T-helper 17 cell (primary cell): ENCODE measurements around the gene ATP13A1. TPM values are rescaled to one million over a fixed set of nuclear protein-coding genes. Genes with fewer than 3 reads are reported as not detected.

ENCODE experiments used
- ATAC-seq: fragments of 150-1000 bp; cut with Tn5 transposase; 2 replicates; pipeline ENCODE4 v1.10.0; 2021; ENCODE audit warnings: mild to moderate bottlenecking, moderate library complexity
- DNase-seq, 3 donors: peaks; one replicate each; pipeline versions ENCODE4 v3.0.0 to v3.0.0-alpha.2; 2020 to 2021
- H3K9me3 ChIP-seq: one replicate; pipeline ENCODE4 v1.7.0; 2013; ENCODE audit warnings: low read length, mild to moderate bottlenecking; ENCODE audit not compliant: control insufficient read depth, poor library complexity, severe bottlenecking
- H3K27ac Mint-ChIP-seq: one replicate; pipeline ENCODE4 v1.8.0; 2022; ENCODE audit warnings: mild to moderate bottlenecking, moderate library complexity, mixed read lengths
- H3K27me3 Mint-ChIP-seq: one replicate; pipeline ENCODE4 v1.8.0; 2022; ENCODE audit warnings: mixed read lengths
- H3K36me3 Mint-ChIP-seq: one replicate; pipeline ENCODE4 v1.8.0; 2022; ENCODE audit warnings: low read depth, mixed read lengths
- H3K4me1 Mint-ChIP-seq: one replicate; pipeline ENCODE4 v1.8.0; 2022; ENCODE audit warnings: mild to moderate bottlenecking, mixed read lengths
- H3K4me3 Mint-ChIP-seq: one replicate; pipeline ENCODE4 v1.8.0; 2022; ENCODE audit warnings: mild to moderate bottlenecking, moderate library complexity, mixed read lengths
- total RNA-seq, 4 donors: library from RNA in 2 of 4; stranded (reverse) in 2 of 4; gene quantifications; one replicate each; pipeline ENCODE4 v1.2.3 and lab custom pipeline; 2022 to 2026

ATP13A1 gene
- total RNA-seq, 2 donors from 2014 or later = 91.4 to 98.8 TPM

DNA sequence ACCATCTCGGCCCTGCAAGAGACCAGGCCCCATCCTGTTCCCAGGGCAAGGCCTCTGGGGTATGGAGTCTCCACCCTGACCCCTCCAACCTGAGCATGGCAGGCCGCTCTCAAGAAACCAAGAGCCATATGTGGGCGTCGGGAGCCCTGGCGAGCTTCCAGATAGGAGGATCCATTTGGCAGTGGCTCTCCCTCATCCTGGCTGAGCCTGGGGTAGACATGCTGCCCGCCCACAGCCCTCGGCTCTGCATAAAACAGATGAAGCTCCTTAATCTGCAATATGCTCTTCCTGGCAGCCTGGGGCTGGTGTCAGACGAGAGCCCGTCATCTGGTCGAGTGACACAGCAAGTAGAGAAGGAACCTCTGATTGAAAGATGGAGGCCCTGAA is 6.1 kb downstream of the ATP13A1 start:
- H3K27me3 Mint-ChIP-seq = no peaks in the 10 kb centered on the region
- no peak for DNase-seq
- H3K4me1 Mint-ChIP-seq = peaks cover 26% of the 10 kb centered on the region
- no peak for ATAC-seq
- no peak overlapping the region for H3K27ac Mint-ChIP-seq
- peaks cover 13% of the 10 kb centered on the region for H3K36me3 Mint-ChIP-seq
- H3K4me3 Mint-ChIP-seq = no peak overlapping the region
- no peaks in the 10 kb centered on the region for H3K9me3 ChIP-seq

DNA sequence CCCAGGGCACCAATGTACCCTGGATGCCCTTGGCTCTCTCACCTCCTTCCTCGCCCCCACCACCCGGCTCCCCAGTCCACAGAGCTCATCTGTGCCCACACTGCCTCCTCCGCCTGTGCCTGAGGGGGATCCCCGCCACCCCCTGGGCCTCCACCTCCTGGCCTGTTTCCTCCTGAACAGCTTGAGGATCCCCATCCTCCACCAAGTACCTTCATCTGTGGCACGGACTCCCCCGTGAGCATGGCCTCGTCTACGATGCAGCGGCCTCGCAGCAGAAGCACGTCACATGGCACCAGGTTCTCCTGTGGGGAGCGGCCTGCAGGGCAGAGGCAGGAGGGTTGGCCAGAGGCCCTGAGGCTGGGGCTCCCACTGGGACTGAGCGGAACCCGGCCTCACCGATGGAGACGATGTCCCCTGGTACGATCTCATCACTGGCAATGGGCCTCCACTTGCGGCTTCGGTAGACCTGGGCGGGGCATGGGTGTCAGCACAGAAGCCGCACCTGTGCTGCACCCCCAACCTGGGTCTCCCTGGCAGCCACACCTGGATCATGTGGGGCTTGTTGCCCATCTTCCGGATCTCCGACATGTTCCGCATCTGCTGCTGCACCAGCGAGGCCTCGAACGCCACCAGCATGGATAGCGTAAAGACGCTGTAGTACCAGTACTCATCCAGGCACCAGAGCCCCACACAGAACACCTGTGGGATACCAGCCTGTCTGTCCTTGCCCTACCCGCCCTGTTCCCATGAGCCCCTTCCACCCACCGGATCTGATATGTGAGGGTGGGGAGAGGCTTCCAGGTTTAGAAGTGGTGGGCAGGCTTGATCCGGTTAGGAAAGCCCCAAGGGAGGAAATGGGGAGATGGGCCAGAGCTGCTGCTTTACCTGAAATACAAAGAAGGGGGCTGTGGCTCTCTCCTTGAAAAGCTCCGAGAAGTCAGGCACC is 6.8 kb downstream of the ATP13A1 start:
- Mint-ChIP-seq H3K4me3 (no peak overlapping the region), H3K36me3 (peaks cover 13% of the 10 kb centered on the region), H3K27ac (no peak overlapping the region)

DNA sequence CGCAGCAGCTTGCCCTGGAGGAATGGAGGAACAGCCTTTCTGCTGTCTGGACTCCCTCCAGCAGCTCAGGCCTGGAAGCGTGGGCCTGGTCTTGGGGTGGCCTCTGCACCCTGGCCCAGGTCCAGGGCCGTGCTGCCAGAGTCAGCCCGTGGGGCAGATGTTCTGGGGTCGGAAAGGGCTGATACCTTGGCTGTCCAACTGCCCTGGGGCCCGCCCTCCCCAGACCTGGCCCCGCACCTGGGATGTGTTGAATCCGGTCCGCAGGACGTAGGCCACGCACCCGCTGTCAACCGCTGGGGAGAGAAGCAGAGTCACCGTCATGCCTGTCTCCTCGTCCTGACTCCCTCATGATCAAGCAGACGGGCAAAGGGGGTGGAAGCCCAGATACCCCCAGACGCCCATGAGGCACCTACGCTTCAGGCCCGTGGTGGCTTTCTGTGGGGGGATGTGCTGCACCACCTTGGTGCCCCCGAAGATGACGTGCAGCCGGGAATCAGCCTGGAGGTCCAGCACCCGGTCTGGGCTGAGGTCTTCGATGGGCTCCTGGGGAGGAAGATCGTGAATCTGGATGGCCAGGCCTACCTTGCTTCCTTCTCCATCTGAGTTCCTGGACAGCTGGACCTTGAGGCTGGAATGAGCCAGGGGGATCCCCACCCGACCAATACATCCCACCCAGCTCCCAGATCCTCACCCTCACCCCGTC is 7.7 kb downstream of the ATP13A1 start:
- no peak overlapping the region for H3K27ac Mint-ChIP-seq
- DNase-seq = no peak
- no peak for ATAC-seq

More for the DNA sequence above, 6.8 kb downstream of the ATP13A1 start:
- no peak for ATAC-seq
- Mint-ChIP-seq H3K4me1 (peaks cover 21% of the 10 kb centered on the region), H3K27me3 (no peaks in the 10 kb centered on the region)
- no peak for DNase-seq
- no peaks in the 10 kb centered on the region for H3K9me3 ChIP-seq

DNA sequence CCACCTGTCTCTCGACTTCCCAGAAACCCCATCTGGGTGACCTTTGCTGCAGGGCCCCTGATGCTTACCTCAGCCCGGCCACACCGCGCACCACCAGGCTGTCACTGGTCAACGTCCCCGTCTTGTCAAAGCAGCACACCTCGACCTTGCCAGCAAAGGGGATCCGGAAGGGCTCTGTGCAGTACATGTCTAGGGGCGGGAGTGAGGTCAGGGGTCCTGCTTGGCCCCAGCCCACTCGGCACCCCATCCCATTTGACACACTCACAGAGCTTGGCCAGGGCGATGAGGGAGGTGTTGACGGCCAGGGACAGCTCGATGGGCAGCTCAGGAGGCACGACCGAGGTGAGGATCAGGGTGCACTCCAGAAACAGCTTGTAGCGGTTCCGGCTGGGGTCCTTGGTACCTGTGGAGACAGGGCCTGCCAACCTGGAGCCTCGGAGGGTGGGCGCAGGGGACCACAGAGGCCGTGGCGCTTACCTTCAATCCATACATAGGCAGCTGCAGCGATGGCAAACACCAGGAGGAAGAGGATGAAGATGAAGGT is 8.4 kb downstream of the ATP13A1 start:
- DNase-seq (no peak), ATAC-seq (no peak)
- H3K4me3 Mint-ChIP-seq = no peak overlapping the region
- H3K27ac Mint-ChIP-seq = no peak overlapping the region
- peaks cover 13% of the 10 kb centered on the region for H3K36me3 Mint-ChIP-seq
- no peaks in the 10 kb centered on the region for H3K9me3 ChIP-seq
- H3K27me3 Mint-ChIP-seq = no peaks in the 10 kb centered on the region
- peaks cover 13% of the 10 kb centered on the region for H3K4me1 Mint-ChIP-seq

More for the DNA sequence above, 7.7 kb downstream of the ATP13A1 start:
- H3K9me3 ChIP-seq = no peaks in the 10 kb centered on the region
- Mint-ChIP-seq H3K4me1 (peaks cover 13% of the 10 kb centered on the region), H3K27me3 (no peaks in the 10 kb centered on the region), H3K4me3 (no peak overlapping the region), H3K36me3 (peaks cover 13% of the 10 kb centered on the region)

DNA sequence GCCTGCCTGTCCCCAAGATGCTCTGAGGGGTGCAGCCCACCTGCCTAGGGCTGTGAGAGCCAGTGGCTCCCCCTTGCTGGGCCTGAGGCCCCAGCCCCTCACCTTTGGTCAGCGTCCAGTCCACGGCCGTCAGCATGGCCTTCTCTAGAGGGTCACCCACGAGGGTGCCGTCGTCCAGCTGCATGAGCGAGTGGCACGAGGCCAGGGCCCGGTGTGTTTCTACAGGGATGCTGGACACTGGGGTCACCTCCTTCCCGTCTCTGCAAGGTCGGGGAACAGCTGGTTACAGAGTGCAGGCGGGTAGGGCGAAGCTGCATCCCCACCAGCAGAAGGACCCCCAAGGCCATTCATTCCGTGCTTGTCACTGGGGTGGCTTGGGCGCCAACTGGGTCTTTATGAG is 9.0 kb downstream of the ATP13A1 start:
- ATAC-seq (no peak), DNase-seq (no peak)
- no peak overlapping the region for H3K27ac Mint-ChIP-seq

DNA sequence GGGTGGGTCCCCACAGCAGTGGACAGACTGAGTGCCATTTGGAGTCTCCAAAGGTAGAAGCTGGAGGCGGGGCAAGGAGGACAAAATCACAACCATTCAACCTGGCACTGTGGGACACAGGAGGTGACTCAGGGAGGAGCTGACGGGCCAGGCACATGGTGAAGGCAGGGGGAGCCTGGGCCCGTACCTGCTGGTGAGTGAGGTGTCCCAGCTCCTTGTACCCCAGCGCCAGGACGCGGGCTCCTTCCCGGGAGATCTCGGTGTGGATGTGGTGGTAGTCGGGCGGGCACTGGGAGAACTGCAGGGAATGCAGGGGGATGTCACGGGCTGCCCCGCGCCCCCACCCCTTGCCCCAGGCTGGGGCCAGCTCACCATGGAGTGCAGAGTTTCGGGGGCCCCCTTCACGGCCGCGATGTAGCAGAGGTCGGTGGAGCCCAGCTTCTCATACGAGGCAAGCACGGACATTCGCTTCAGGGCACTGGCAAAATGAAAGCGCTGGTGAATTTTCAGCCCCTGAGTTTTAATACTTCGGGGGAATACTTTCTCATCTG is 9.8 kb downstream of the ATP13A1 start:
- H3K4me3 Mint-ChIP-seq = no peak overlapping the region
- ATAC-seq (no peak), DNase-seq (no peak)
- H3K27ac Mint-ChIP-seq = peak overlapping the region; percentile 91
- H3K27me3 Mint-ChIP-seq = no peaks in the 10 kb centered on the region
- peaks cover 13% of the 10 kb centered on the region for H3K4me1 Mint-ChIP-seq
- H3K9me3 ChIP-seq = no peaks in the 10 kb centered on the region
- H3K36me3 Mint-ChIP-seq = peaks cover 13% of the 10 kb centered on the region

More for the DNA sequence above, 9.0 kb downstream of the ATP13A1 start:
- H3K4me3 Mint-ChIP-seq = no peak overlapping the region
- H3K9me3 ChIP-seq = no peaks in the 10 kb centered on the region
- H3K4me1 Mint-ChIP-seq = peaks cover 13% of the 10 kb centered on the region
- H3K27me3 Mint-ChIP-seq = no peaks in the 10 kb centered on the region
- peaks cover 13% of the 10 kb centered on the region for H3K36me3 Mint-ChIP-seq

DNA sequence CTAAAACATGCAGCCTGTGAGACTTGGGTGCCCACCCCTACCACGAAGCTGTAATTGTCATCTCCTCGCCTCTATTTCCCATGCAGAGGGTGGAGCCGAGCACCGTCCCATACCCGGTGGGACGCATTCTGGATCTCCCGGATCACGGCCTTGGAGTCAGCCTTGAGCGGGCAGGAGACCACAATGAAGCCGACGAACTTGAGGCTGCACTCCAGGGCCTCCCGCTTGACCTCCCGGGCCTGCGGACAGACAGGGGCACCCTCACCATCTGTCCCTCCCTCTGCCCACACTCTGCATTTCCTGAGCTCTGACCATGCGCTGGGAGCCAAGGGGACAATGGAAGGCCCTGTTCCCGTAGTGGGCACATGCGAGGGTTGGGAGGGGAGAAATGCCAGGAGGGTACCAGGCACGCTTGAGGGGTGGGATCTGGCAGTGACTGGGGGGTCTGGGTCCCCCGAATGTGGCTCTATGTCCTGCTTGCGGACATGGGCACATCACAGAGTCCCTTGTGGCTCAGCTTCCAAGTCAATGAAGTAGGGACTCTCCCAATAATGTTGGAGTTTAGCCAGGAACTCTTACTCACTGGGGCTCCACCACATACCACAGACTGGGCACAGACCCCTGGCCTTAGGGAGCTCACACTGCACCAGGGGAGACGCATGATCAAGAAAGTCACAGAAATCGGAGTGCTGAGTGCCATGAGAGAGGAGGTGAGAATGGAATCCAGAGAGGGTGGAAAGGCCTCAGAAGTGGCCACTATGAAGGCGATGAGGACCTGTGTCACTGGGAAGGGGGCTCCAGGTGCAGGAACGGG is 10.8 kb downstream of the ATP13A1 start:
- Mint-ChIP-seq H3K36me3 (peaks cover 13% of the 10 kb centered on the region), H3K27me3 (no peaks in the 10 kb centered on the region), H3K4me3 (no peak overlapping the region), H3K27ac (peak overlapping the region; percentile 91), H3K4me1 (peaks cover 7% of the 10 kb centered on the region)
- ATAC-seq (no peak), DNase-seq (no peak)
- no peaks in the 10 kb centered on the region for H3K9me3 ChIP-seq

DNA sequence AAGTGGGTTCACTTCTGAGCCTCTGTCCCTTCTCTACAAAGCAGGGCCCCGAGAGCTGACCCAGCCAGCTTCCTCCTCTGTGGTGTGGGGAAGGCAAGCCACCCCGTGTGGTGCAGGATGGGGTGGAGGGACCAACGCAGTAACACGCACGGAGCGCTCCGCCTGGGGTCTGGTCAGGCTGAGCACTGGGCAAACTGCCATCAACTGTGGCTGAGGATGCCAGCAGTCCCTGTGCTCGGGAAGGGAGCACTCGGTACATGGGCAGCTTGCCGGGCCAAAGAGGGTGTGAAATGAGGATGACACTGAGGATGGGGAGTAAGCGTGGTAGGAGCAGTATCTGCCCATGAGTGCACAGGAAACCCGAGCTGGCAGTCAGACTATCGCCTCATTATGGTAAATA is 12.4 kb downstream of the ATP13A1 start:
- Mint-ChIP-seq H3K27ac (peak overlapping the region; percentile 71), H3K36me3 (peaks cover 14% of the 10 kb centered on the region), H3K27me3 (no peaks in the 10 kb centered on the region), H3K4me1 (peaks cover 5% of the 10 kb centered on the region), H3K4me3 (no peak overlapping the region)
- H3K9me3 ChIP-seq = no peaks in the 10 kb centered on the region
- no peak for ATAC-seq
- no peak for DNase-seq

DNA sequence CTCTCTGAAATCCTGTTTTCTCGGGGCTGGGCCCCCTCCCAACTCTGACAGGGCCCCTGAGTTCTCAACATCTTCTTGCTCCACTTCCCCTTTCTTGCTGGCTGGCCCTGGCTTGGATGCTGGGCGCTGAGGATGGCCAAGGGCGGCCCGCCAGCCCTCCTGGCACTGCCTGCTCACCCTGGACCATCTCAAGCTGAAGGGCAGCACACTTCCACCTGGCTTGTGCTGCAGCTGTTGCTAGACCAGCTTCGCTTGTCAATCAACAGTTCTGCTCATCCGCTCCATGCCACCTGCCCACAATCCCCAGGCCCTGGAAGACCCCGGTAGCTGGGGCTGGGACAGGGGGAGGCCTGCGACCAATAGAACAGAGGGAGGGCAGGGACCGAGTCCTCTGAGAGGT is 13.1 kb downstream of the ATP13A1 start:
- Mint-ChIP-seq H3K27me3 (no peaks in the 10 kb centered on the region), H3K27ac (peak overlapping the region; percentile 71), H3K4me3 (no peak overlapping the region), H3K4me1 (peaks cover 5% of the 10 kb centered on the region), H3K36me3 (peaks cover 14% of the 10 kb centered on the region)
- no peaks in the 10 kb centered on the region for H3K9me3 ChIP-seq
- DNase-seq (no peak), ATAC-seq (no peak)

DNA sequence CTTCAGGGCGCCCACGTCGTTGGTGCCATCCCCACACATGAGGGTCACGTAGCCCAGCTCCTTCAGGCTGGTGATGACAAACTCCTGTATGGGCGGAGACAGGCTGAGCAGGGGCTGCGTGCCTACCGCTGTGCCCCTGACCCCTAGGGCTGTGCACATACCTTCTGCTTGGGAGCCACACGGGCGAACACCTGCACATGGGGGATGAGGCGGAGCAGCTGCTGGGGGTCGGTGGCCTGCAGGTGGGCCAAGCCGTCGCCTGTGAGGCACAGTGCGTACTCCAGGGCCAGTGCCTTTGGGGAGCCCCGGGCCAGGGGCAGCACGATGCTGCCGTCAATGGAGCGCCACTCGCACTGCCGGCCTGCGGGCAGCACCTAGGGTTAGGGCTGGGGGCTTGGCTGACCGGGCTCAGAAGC is 13.9 kb downstream of the ATP13A1 start:
- ATAC-seq = no peak
- Mint-ChIP-seq H3K4me3 (peak overlapping the region; percentile 49), H3K36me3 (peaks cover 14% of the 10 kb centered on the region), H3K4me1 (peaks cover 5% of the 10 kb centered on the region), H3K27me3 (no peaks in the 10 kb centered on the region), H3K27ac (no peak overlapping the region)
- no peak for DNase-seq
- H3K9me3 ChIP-seq = no peaks in the 10 kb centered on the region

DNA sequence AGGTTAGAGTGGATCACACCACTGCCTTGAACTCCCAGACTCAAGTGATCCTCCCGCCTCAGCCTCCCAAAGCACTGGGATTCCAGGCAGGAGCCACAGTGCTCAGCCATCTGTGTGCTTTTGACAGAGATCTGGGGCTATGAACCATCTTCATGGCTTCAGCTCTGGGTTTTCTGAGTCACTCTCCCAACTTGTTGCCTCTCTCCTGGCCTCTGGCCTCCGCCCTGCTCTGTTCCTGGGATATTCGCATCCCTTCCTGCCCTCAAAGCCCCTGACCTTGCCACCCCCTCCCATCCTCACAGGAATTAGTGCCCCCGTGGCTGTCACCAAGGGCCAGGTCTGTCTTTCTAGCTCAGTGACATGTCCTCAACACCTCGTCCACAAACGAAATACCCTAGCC is 14.3 kb downstream of the ATP13A1 start:
- ATAC-seq (no peak), DNase-seq (no peak)
- H3K9me3 ChIP-seq = no peaks in the 10 kb centered on the region
- Mint-ChIP-seq H3K27me3 (no peaks in the 10 kb centered on the region), H3K4me1 (peaks cover 5% of the 10 kb centered on the region), H3K27ac (no peak overlapping the region), H3K4me3 (peak overlapping the region; percentile 49), H3K36me3 (peaks cover 14% of the 10 kb centered on the region)

DNA sequence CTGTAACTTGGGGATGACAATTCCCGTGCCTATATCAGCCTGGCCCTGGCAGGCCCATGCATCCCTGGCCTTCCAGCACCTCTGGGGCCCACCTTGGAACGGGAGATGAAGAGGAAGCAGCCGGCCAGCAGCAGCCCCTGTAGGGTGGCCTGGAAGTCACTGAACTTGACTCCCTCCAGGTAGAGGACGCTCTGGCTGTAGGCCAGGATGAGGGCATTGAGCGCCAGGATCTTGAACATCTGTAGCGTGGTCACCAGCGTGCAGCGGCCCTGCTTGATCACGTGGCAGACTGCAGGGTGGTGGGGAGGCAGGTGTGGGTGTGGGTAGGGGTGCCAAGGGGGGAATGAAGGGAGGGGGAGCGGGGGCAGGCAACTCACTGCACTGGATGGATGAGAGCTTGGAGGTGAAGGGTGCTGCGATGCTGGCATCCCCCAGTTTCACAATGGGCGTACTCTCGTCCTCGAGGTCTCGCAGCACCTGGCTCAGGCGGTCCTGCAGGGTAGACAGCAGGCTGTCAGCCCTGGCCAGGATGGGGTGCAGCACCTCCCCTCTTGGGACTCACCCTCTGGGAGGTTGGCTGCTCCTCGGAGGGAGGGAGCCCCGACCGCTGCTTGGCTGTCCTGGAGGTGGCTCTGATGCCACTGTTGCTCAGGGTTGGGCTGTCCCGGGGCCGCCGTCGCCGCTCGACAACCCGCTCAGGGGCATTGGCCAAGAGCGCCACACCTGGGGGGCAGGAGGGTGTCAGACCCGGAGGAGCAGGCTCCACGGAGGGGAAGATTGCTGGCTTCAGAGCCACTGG is 16.2 kb downstream of the ATP13A1 start:
- peaks cover 11% of the 10 kb centered on the region for H3K4me1 Mint-ChIP-seq
- peak overlapping the region; percentile 24 for H3K27ac Mint-ChIP-seq
- H3K4me3 Mint-ChIP-seq = no peak overlapping the region
- H3K9me3 ChIP-seq = no peaks in the 10 kb centered on the region
- peaks cover 8% of the 10 kb centered on the region for H3K36me3 Mint-ChIP-seq
- ATAC-seq = no peak
- DNase-seq = no peak
- H3K27me3 Mint-ChIP-seq = no peaks in the 10 kb centered on the region
